H1 (cell line): ENCODE measurements around the gene TMEM156. TPM values are rescaled to one million over a fixed set of nuclear protein-coding genes. Genes with fewer than 3 reads are reported as not detected.

Source experiments
- CTCF ChIA-PET: fragments of 300-600 bp; sonication (Branson Sonifier 250); formaldehyde crosslinking; loops from one replicate; lab custom pipeline; 2021; ENCODE audit not compliant: partially characterized antibody; lab: Charles Lee
- POLR2A ChIA-PET: fragments of 300-600 bp; sonication (Branson Sonifier 250); formaldehyde crosslinking; loops from one replicate; lab custom pipeline; 2021; ENCODE audit warnings: inconsistent platforms; ENCODE audit not compliant: partially characterized antibody; lab: Charles Lee
- DNase-seq, 2 experiments: peaks; one replicate each; pipeline versions ENCODE4 v3.0.0 to v3.0.0-alpha.2; 2010 to 2022; ENCODE audit warnings: low spot score in 2 of 2, low read depth in 1 of 2, mixed read lengths in 1 of 2
- FAIRE-seq: peaks from 2 replicates; lab custom pipeline; 2011; peaks lifted over from hg19 to GRCh38; lab: Jason Lieb, UNC
- H2AFZ ChIP-seq: 2 replicates; pipeline ENCODE4 v1.8.1; 2012; ENCODE audit warnings: low read length, inconsistent platforms
- H2AK5ac ChIP-seq: 2 replicates; pipeline ENCODE4 v1.6.1; 2013; ENCODE audit warnings: low read depth, low read length
- H2BK120ac ChIP-seq: replicated peaks from 2 replicates; pipeline ENCODE3; 2013; ENCODE audit warnings: low read depth, low read length, inconsistent platforms
- H2BK12ac ChIP-seq: 2 replicates; pipeline ENCODE4 v1.6.1; 2013; ENCODE audit warnings: low read depth, low read length
- H2BK15ac ChIP-seq: 2 replicates; pipeline ENCODE4 v1.6.1; 2013; ENCODE audit warnings: low read length
- H2BK20ac ChIP-seq: 2 replicates; pipeline ENCODE4 v1.6.1; 2013; ENCODE audit warnings: low read length
- H2BK5ac ChIP-seq: 2 replicates; pipeline ENCODE4 v1.6.1; 2013; ENCODE audit warnings: low read depth, low read length
- H3K14ac ChIP-seq: 2 replicates; pipeline ENCODE4 v1.6.1; 2013; ENCODE audit warnings: inconsistent platforms; ENCODE audit not compliant: insufficient read length
- H3K18ac ChIP-seq: 2 replicates; pipeline ENCODE4 v1.6.1; 2013; ENCODE audit warnings: low read length; ENCODE audit errors: extremely low read depth
- H3K23ac ChIP-seq: 2 replicates; pipeline ENCODE4 v1.6.1; 2013; ENCODE audit warnings: inconsistent platforms; ENCODE audit not compliant: insufficient read length
- H3K23me2 ChIP-seq: 2 replicates; pipeline ENCODE4 v1.6.1; 2013; ENCODE audit warnings: low read depth, low read length
- H3K27ac ChIP-seq: 2 replicates; pipeline ENCODE4 v1.6.1; 2011; ENCODE audit warnings: low read depth, low read length, inconsistent platforms
- H3K27me3 ChIP-seq, 4 experiments: replicated peaks in 1 of 4; 1 replicate in 1 of 4; 2 replicates in 3 of 4; pipeline versions ENCODE4 v1.6.1 to v1.8.1; 2011 to 2013; ENCODE audit warnings: low read length in 3 of 4, mild to moderate bottlenecking in 3 of 4, inconsistent platforms in 2 of 4, mixed read lengths in 2 of 4, moderate library complexity in 1 of 4; ENCODE audit not compliant: control insufficient read depth in 3 of 4, insufficient read depth in 3 of 4; ENCODE audit errors: extremely low read depth in 1 of 4
- H3K36me3 ChIP-seq, 4 experiments: 2 replicates each; pipeline versions ENCODE4 v1.6.1 to v1.8.1; 2011 to 2013; ENCODE audit warnings: mild to moderate bottlenecking in 4 of 4, low read length in 3 of 4, moderate library complexity in 2 of 4, control low read depth in 1 of 4, inconsistent platforms in 1 of 4; ENCODE audit not compliant: insufficient read depth in 4 of 4, control insufficient read depth in 2 of 4
- H3K4ac ChIP-seq: replicated peaks from 2 replicates; pipeline ENCODE3; 2013; ENCODE audit warnings: low read length, low read depth, mixed read lengths, inconsistent platforms; ENCODE audit not compliant: insufficient read length
- H3K4me1 ChIP-seq, 4 experiments: replicated peaks in 1 of 4; 1 replicate in 1 of 4; 2 replicates in 3 of 4; pipeline versions ENCODE4 v1.6.1 to v1.8.1; 2011 to 2013; ENCODE audit warnings: low read length in 3 of 4, inconsistent platforms in 2 of 4, mixed read lengths in 1 of 4; ENCODE audit not compliant: insufficient read depth in 4 of 4, control insufficient read depth in 3 of 4
- H3K4me2 ChIP-seq, 2 experiments: 2 replicates each; pipeline versions ENCODE4 v1.6.1 to v1.8.1; 2011 to 2013; ENCODE audit warnings: low read depth in 2 of 2, low read length in 2 of 2, control low read depth in 1 of 2, inconsistent platforms in 1 of 2, mild to moderate bottlenecking in 1 of 2; ENCODE audit not compliant: insufficient read depth in 1 of 2
- H3K4me3 ChIP-seq, 4 experiments: fragments of 200-600, 300-600 bp in 1 of 4; sonication (generic), shearing (Covaris generic), sonication (Bioruptor Twin) in 1 of 4; 2 replicates each; pipeline versions ENCODE4 v1.5.1 to v1.8.1; 2011 to 2016; ENCODE audit warnings: low read length in 4 of 4, low read depth in 3 of 4, control low read depth in 2 of 4, inconsistent platforms in 2 of 4, mild to moderate bottlenecking in 2 of 4, mixed read lengths in 1 of 4, moderate library complexity in 1 of 4; ENCODE audit not compliant: insufficient read depth in 2 of 4; ENCODE audit errors: extremely low read depth in 1 of 4
- H3K56ac ChIP-seq: replicated peaks from 2 replicates; pipeline ENCODE3; 2013; ENCODE audit warnings: low read depth, mild to moderate bottlenecking, mixed read lengths, low read length, inconsistent platforms; ENCODE audit not compliant: insufficient read length
- H3K79me1 ChIP-seq: 2 replicates; pipeline ENCODE4 v1.6.1; 2013; ENCODE audit warnings: low read depth, low read length, control low read depth
- H3K79me2 ChIP-seq, 2 experiments: 2 replicates each; pipeline versions ENCODE4 v1.6.1 to v1.8.1; 2012 to 2013; ENCODE audit warnings: low read length in 2 of 2, mild to moderate bottlenecking in 2 of 2, inconsistent platforms in 1 of 2; ENCODE audit not compliant: insufficient read depth in 2 of 2, control insufficient read depth in 1 of 2
- H3K9ac ChIP-seq, 4 experiments: replicated peaks in 1 of 4; 1 replicate in 1 of 4; 2 replicates in 3 of 4; pipeline versions ENCODE4 v1.6.1 to v1.8.1; 2011 to 2013; ENCODE audit warnings: low read depth in 3 of 4, low read length in 3 of 4, control low read depth in 2 of 4, mild to moderate bottlenecking in 2 of 4, moderate library complexity in 2 of 4, inconsistent platforms in 1 of 4; ENCODE audit errors: extremely low read depth in 1 of 4
- H3K9me3 ChIP-seq, 2 experiments: 2 replicates each; pipeline versions ENCODE4 v1.6.1 to v1.8.1; 2012 to 2013; ENCODE audit warnings: mild to moderate bottlenecking in 2 of 2, moderate library complexity in 2 of 2, control low read depth in 1 of 2, inconsistent platforms in 1 of 2, low read depth in 1 of 2, low read length in 1 of 2, mixed read lengths in 1 of 2; ENCODE audit not compliant: insufficient read depth in 2 of 2
- H4K20me1 ChIP-seq, 2 experiments: replicated peaks in 1 of 2; 2 replicates each; pipeline versions ENCODE3 to v1.8.1; 2011 to 2013; ENCODE audit warnings: inconsistent platforms in 2 of 2, low read length in 2 of 2, mild to moderate bottlenecking in 1 of 2; ENCODE audit not compliant: insufficient read depth in 2 of 2, control insufficient read depth in 1 of 2
- H4K5ac ChIP-seq: 2 replicates; pipeline ENCODE4 v1.6.1; 2013; ENCODE audit warnings: low read length, low read depth, mixed read lengths, inconsistent platforms; ENCODE audit not compliant: insufficient read length
- H4K8ac ChIP-seq: 2 replicates; pipeline ENCODE4 v1.8.0; 2013; ENCODE audit warnings: mild to moderate bottlenecking, moderate library complexity, low read length, inconsistent platforms; ENCODE audit not compliant: insufficient read depth; ENCODE audit errors: extremely low read depth
- H4K91ac ChIP-seq: replicated peaks from 2 replicates; pipeline ENCODE3; 2013; ENCODE audit warnings: low read length, mixed read lengths, inconsistent platforms; ENCODE audit not compliant: insufficient read length
- CHD2 ChIP-seq: IDR thresholded peaks from 2 replicates; pipeline ENCODE4 v1.6.1; 2012; ENCODE audit warnings: low read length, improper control_type of control experiment
- CREB1 ChIP-seq: IDR thresholded peaks from 2 replicates; pipeline ENCODE4 v1.6.1; 2012; ENCODE audit warnings: inconsistent platforms
- EZH2 ChIP-seq: fragments of 200-600 bp; sonication (generic); IDR thresholded peaks from 2 replicates; pipeline ENCODE4 v1.7.1; 2012; ENCODE audit warnings: low read depth, mild to moderate bottlenecking, moderate library complexity, low read length, inconsistent platforms; ENCODE audit not compliant: severe bottlenecking
- KDM1A ChIP-seq: fragments of 200-600, 300-600 bp; sonication (generic); IDR thresholded peaks from 2 replicates; pipeline ENCODE4 v1.7.1; 2016; ENCODE audit warnings: mild to moderate bottlenecking, low read length, borderline replicate concordance
- MAFK ChIP-seq: IDR thresholded peaks from 2 replicates; pipeline ENCODE4 v1.6.1; 2012; ENCODE audit warnings: low read depth, mild to moderate bottlenecking, improper control_type of control experiment, low read length
- PHF8 ChIP-seq: fragments of 200-600 bp; sonication (generic); conservative IDR thresholded peaks from 2 replicates; pipeline ENCODE4 v1.7.1; 2012; ENCODE audit warnings: low read depth, mild to moderate bottlenecking, inconsistent platforms, low read length, moderate library complexity
- RFX5 ChIP-seq: IDR thresholded peaks from 2 replicates; pipeline ENCODE4 v1.6.1; 2011; ENCODE audit warnings: low read depth, low read length, improper control_type of control experiment, borderline replicate concordance
- SRF ChIP-seq: IDR thresholded peaks from 2 replicates; pipeline ENCODE4 v1.6.1; 2011; ENCODE audit warnings: mild to moderate bottlenecking, low read depth, low read length, moderate library complexity
- TBP ChIP-seq: IDR thresholded peaks from 2 replicates; pipeline ENCODE4 v1.6.1; 2011; ENCODE audit warnings: low read depth, low read length, improper control_type of control experiment
- WGBS, 2 experiments: shearing (Covaris generic) in 1 of 2; methylation state at CpG; one replicate each; pipeline versions ENCODE4 v1.1.6 to v1.1.7; 2013 to 2015; ENCODE audit warnings: low lambda C conversion rate in 2 of 2, mixed read lengths in 2 of 2, inconsistent platforms in 1 of 2, low coverage in 1 of 2, missing lambda C conversion rate in 1 of 2; ENCODE audit not compliant: insufficient replicate concordance in 2 of 2, insufficient coverage in 1 of 2, insufficient read length in 1 of 2; ENCODE audit errors: extremely low coverage in 1 of 2, missing lambda C conversion rate in 1 of 2; 5-methylcytosine and 5-hydroxymethylcytosine counted together
- polyA plus RNA-seq, 7 experiments: library from polyadenylated mRNA; depleted of rRNA in 3 of 7; stranded (reverse) in 5 of 7; unstranded in 2 of 7; fragments of >200 nt in 5 of 7; fragments of 200-250 nt in 2 of 7; gene quantifications; 1 replicate in 5 of 7; 2 replicates in 1 of 7; 4 replicates in 1 of 7; pipeline versions ENCODE4 v1.2.1 to v1.2.3, GENCODE V29; 2011 to 2013; ENCODE audit warnings: missing spikeins in 2 of 7, mixed read lengths in 2 of 7
- total RNA-seq: library from RNA; stranded (reverse); fragmentation: NEBNext Ultra II Directional; extraction: Animal tissue kit (Norgen Biotek cat#: 25700); gene quantifications from 2 replicates; pipeline ENCODE4 v1.2.1, GENCODE V29; 2021

TMEM156 gene
- total and polyA plus RNA-seq, 2 of the 8 experiments (the other 6 are each of a cell fraction or from before 2014, with no cell fraction given): not detected

DNA sequence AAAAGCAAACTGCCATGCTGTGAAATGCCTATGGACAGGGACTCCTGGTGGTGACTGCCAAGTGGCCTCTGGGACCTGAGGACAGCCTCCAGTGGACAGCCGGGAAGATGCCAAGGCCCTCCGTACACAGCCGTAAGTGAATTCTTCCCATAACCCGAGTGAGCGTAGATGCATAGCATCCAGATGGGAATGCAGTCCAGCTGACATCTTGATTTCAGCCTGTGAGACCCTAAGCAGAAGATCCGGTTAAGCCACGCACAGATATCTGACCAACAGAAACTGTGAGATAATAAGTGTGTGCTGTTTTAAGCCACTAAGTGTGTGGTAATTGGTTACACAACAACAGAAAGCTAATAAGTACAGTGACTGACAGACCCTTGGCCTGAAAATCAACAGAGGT lies 55.9 kb downstream of the TMEM156 start:
- no peak overlapping the region for H3K4me3 ChIP-seq
- no peak overlapping the region for H3K27ac ChIP-seq
- no peak overlapping the region for H3K4me2 ChIP-seq
- H4K20me1 ChIP-seq: no peaks in the 10 kb centered on the region
- H3K9me3 ChIP-seq: no peaks in the 10 kb centered on the region
- H3K23ac ChIP-seq: no peak overlapping the region
- H2BK120ac ChIP-seq: no peak overlapping the region
- no peaks in the 10 kb centered on the region for H3K4me1 ChIP-seq
- 95% methylated on average over 7 of the region's 7 CpGs; no CpG with 5 or more reads in 1 of the 2 experiments for WGBS, 2 experiments
- H4K5ac ChIP-seq: no peak overlapping the region
- H2AK5ac ChIP-seq: no peak overlapping the region
- H4K8ac ChIP-seq: no peak overlapping the region
- H3K4ac ChIP-seq: no peak overlapping the region
- H3K36me3 ChIP-seq: no peaks in the 10 kb centered on the region
- H4K91ac ChIP-seq: no peak overlapping the region
- no peak overlapping the region for H3K9ac ChIP-seq
- H2BK12ac ChIP-seq: no peak overlapping the region
- H2BK20ac ChIP-seq: no peak overlapping the region
- no peak overlapping the region for H2BK15ac ChIP-seq
- no peak overlapping the region for H3K18ac ChIP-seq
- no peak for TF ChIP-seq TBP
- no peak for TF ChIP-seq MAFK
- TF ChIP-seq CREB1: no peak
- TF ChIP-seq CHD2: no peak
- no peak for TF ChIP-seq EZH2
- no peak for TF ChIP-seq PHF8
- no peak for TF ChIP-seq SRF
- no peak for TF ChIP-seq RFX5
- TF ChIP-seq KDM1A: no peak
- POLR2A ChIA-PET: no interaction called here
- DNase-seq (no peak), FAIRE-seq (no peak)
- no peaks in the 10 kb centered on the region for H3K27me3 ChIP-seq
- H2BK5ac ChIP-seq: no peak overlapping the region
- no peak overlapping the region for H2AFZ ChIP-seq
- CTCF ChIA-PET: no interaction called here
- H3K14ac ChIP-seq: no peak overlapping the region
- no peaks in the 10 kb centered on the region for H3K79me2 ChIP-seq
- H3K23me2 ChIP-seq: no peaks in the 10 kb centered on the region
- no peak overlapping the region for H3K56ac ChIP-seq
- H3K79me1 ChIP-seq: no peaks in the 10 kb centered on the region
